Ishikawa (cell line): ENCODE measurements around the gene CCDC187.

Experiments
- CEBPB ChIP-seq: IDR thresholded peaks from 2 replicates; pipeline ENCODE4 v1.6.1; 2012
- CREB1 ChIP-seq: IDR thresholded peaks from 2 replicates; pipeline ENCODE4 v1.6.1; 2012; ENCODE audit warnings: low read depth
- EGR1 ChIP-seq: IDR thresholded peaks from 2 replicates; pipeline ENCODE4 v1.6.1; 2012
- EP300 ChIP-seq: IDR thresholded peaks from 2 replicates; pipeline ENCODE4 v1.6.1; 2012; ENCODE audit warnings: borderline replicate concordance
- FOXM1 ChIP-seq: IDR thresholded peaks from 2 replicates; pipeline ENCODE4 v1.6.1; 2012; ENCODE audit warnings: low read depth, borderline replicate concordance
- MAX ChIP-seq: IDR thresholded peaks from 2 replicates; pipeline ENCODE4 v1.6.1; 2012
- NFIC ChIP-seq: IDR thresholded peaks from 2 replicates; pipeline ENCODE4 v1.6.1; 2012
- RAD21 ChIP-seq: IDR thresholded peaks from 2 replicates; pipeline ENCODE4 v1.6.1; 2012; ENCODE audit warnings: low read depth
- REST ChIP-seq: IDR thresholded peaks from 2 replicates; pipeline ENCODE4 v1.6.1; 2012; ENCODE audit warnings: low read depth, mild to moderate bottlenecking
- TAF1 ChIP-seq: IDR thresholded peaks from 2 replicates; pipeline ENCODE4 v1.6.1; 2012; ENCODE audit warnings: low read depth, mild to moderate bottlenecking
- TCF12 ChIP-seq: IDR thresholded peaks from 2 replicates; pipeline ENCODE4 v1.6.1; 2012; ENCODE audit warnings: low read depth
- TEAD4 ChIP-seq: IDR thresholded peaks from 2 replicates; pipeline ENCODE4 v1.6.1; 2012
- USF1 ChIP-seq: IDR thresholded peaks from 2 replicates; pipeline ENCODE4 v1.6.1; 2012
- YY1 ChIP-seq: IDR thresholded peaks from 2 replicates; pipeline ENCODE4 v1.6.1; 2012; ENCODE audit warnings: low read depth
- ZBTB7A ChIP-seq: IDR thresholded peaks from 2 replicates; pipeline ENCODE4 v1.6.1; 2012; ENCODE audit warnings: low read depth

The CCDC187 gene

GRCh38 chr9:136208675-136209074 is 95.2 kb downstream of the CCDC187 start:
- TF ChIP-seq TCF12 = no peak
- no peak for TF ChIP-seq CREB1
- TF ChIP-seq REST = no peak

GRCh38 chr9:136207616-136208015 is 96.3 kb downstream of the CCDC187 start:
- TF ChIP-seq EP300 = no peak
- TF ChIP-seq REST = no peak
- TF ChIP-seq TAF1 = no peak
- no peak for TF ChIP-seq CEBPB
- TF ChIP-seq RAD21 = no peak
- no peak for TF ChIP-seq CREB1
- no peak for TF ChIP-seq ZBTB7A
- TF ChIP-seq NFIC = no peak
- TF ChIP-seq USF1 = no peak
- no peak for TF ChIP-seq YY1
- TF ChIP-seq EGR1 = no peak
- TF ChIP-seq MAX = no peak
- no peak for TF ChIP-seq FOXM1
- TF ChIP-seq TEAD4 = no peak
- no peak for TF ChIP-seq TCF12

GRCh38 chr9:136206602-136207275 is 97.2 kb downstream of the CCDC187 start:
- no peak for TF ChIP-seq FOXM1
- no peak for TF ChIP-seq CREB1
- TF ChIP-seq EP300 = no peak
- no peak for TF ChIP-seq YY1
- TF ChIP-seq EGR1 = no peak
- no peak for TF ChIP-seq TEAD4
- TF ChIP-seq TAF1 = no peak
- no peak for TF ChIP-seq TCF12
- no peak for TF ChIP-seq REST
- no peak for TF ChIP-seq NFIC
- no peak for TF ChIP-seq ZBTB7A
- TF ChIP-seq RAD21 = no peak
- no peak for TF ChIP-seq MAX
- no peak for TF ChIP-seq USF1
- TF ChIP-seq CEBPB = no peak

GRCh38 chr9:136205707-136205992 is 98.2 kb downstream of the CCDC187 start:
- TF ChIP-seq TEAD4 (no peak), MAX (no peak), CREB1 (no peak), REST (no peak), EGR1 (no peak), USF1 (no peak), TCF12 (no peak)
